Ishikawa (cell line): Measurements from ENCODE around the gene LACTB.

ENCODE experiments used
- CEBPB ChIP-seq: IDR thresholded peaks from 2 replicates; pipeline ENCODE4 v1.6.1; 2012
- CREB1 ChIP-seq: IDR thresholded peaks from 2 replicates; pipeline ENCODE4 v1.6.1; 2012; ENCODE audit warnings: low read depth
- EGR1 ChIP-seq: IDR thresholded peaks from 2 replicates; pipeline ENCODE4 v1.6.1; 2012
- EP300 ChIP-seq: IDR thresholded peaks from 2 replicates; pipeline ENCODE4 v1.6.1; 2012; ENCODE audit warnings: borderline replicate concordance
- FOXM1 ChIP-seq: IDR thresholded peaks from 2 replicates; pipeline ENCODE4 v1.6.1; 2012; ENCODE audit warnings: low read depth, borderline replicate concordance
- MAX ChIP-seq: IDR thresholded peaks from 2 replicates; pipeline ENCODE4 v1.6.1; 2012
- NFIC ChIP-seq: IDR thresholded peaks from 2 replicates; pipeline ENCODE4 v1.6.1; 2012
- RAD21 ChIP-seq: IDR thresholded peaks from 2 replicates; pipeline ENCODE4 v1.6.1; 2012; ENCODE audit warnings: low read depth
- REST ChIP-seq: IDR thresholded peaks from 2 replicates; pipeline ENCODE4 v1.6.1; 2012; ENCODE audit warnings: low read depth, mild to moderate bottlenecking
- TAF1 ChIP-seq: IDR thresholded peaks from 2 replicates; pipeline ENCODE4 v1.6.1; 2012; ENCODE audit warnings: low read depth, mild to moderate bottlenecking
- TCF12 ChIP-seq: IDR thresholded peaks from 2 replicates; pipeline ENCODE4 v1.6.1; 2012; ENCODE audit warnings: low read depth
- ZBTB7A ChIP-seq: IDR thresholded peaks from 2 replicates; pipeline ENCODE4 v1.6.1; 2012; ENCODE audit warnings: low read depth
- TF ChIP-seq, protein P1 (sequence below): IDR thresholded peaks from 2 replicates; pipeline ENCODE4 v1.6.1; 2012

DNA sequence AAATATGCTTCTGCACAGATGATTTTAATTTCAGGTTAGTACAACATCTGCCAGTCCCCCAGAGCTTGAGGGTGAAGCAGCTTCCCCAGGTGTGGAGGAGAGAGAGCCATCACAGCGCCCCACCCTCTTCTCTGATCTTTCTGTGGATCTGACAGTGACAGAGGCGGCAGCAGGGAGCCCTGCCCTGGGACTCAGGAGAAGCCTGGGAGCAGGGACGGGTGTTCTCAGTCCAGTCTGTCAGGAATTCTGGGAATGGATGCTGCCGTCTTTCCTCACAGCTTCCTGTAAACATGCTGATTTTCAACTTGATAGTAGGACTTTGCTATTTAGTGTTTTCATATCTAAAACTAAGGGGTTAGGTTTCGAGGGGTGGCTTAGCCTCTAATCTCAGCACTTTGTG, 56.4 kb downstream of the LACTB start:
- TF ChIP-seq EP300 (no peak), REST (no peak), NFIC (no peak), EGR1 (no peak), CREB1 (no peak), FOXM1 (no peak), MAX (no peak), TAF1 (no peak), TCF12 (no peak), RAD21 (no peak), ZBTB7A (no peak), CEBPB (no peak)
- TF ChIP-seq, protein P1, sequence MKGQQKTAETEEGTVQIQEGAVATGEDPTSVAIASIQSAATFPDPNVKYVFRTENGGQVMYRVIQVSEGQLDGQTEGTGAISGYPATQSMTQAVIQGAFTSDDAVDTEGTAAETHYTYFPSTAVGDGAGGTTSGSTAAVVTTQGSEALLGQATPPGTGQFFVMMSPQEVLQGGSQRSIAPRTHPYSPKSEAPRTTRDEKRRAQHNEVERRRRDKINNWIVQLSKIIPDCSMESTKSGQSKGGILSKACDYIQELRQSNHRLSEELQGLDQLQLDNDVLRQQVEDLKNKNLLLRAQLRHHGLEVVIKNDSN, result no peak
